Measurements from ENCODE around the gene WDR70. TPM values are rescaled to one million over a fixed set of nuclear protein-coding genes. Genes with fewer than 3 reads are reported as not detected.

Gene WDR70
- total and polyA plus RNA-seq, 9 donors, result 20.9 to 36.5 (median 31.4) TPM

DNA sequence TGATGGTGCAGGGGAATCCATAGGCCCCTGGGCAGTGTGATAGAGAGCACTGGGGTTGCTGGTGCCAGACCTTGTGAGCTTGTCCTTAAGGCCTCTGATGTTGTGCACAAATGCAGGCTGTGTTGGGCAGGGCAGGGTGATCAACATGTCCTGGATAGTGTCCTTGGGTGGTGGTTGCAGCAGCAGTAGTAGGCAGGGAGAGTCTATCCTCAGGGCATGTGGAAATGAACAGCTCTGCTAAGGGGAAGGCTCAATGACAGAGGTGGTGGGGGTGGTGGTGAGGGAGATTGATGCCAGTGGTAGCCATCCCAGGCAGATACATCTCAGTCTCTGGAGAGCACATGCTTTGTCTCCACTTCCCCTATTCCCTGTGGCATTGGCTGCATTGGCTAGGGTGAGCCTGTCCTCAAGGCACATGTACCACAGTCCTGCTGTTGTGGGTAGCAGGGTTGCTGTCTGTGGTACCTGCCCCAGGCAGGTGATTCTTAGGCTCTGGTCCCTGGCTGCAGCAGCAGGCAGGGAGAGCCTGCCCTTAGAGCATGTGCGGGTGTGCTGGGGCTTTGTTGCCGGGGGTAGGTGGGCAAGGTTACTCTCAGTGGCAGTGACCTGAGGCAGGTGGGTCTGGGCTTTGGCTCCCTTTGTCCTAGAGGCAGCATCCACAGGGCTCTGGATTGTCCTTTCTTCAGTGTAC lies 111.1 kb downstream of the WDR70 start:
- TF ChIP-seq, protein P1, sequence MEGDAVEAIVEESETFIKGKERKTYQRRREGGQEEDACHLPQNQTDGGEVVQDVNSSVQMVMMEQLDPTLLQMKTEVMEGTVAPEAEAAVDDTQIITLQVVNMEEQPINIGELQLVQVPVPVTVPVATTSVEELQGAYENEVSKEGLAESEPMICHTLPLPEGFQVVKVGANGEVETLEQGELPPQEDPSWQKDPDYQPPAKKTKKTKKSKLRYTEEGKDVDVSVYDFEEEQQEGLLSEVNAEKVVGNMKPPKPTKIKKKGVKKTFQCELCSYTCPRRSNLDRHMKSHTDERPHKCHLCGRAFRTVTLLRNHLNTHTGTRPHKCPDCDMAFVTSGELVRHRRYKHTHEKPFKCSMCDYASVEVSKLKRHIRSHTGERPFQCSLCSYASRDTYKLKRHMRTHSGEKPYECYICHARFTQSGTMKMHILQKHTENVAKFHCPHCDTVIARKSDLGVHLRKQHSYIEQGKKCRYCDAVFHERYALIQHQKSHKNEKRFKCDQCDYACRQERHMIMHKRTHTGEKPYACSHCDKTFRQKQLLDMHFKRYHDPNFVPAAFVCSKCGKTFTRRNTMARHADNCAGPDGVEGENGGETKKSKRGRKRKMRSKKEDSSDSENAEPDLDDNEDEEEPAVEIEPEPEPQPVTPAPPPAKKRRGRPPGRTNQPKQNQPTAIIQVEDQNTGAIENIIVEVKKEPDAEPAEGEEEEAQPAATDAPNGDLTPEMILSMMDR (IDR thresholded peaks at IDR 0.05), result no peak
- TF ChIP-seq POLR2A (IDR thresholded peaks at IDR 0.05) (no peak), EP300 (IDR thresholded peaks at IDR 0.05) (no peak)
- 94 to 100% (median 100%) methylated on average over 2 of the region's 2 CpGs for WGBS, 3 donors
- intact Hi-C loops (cut with DNase I), result no loop called here

DNA sequence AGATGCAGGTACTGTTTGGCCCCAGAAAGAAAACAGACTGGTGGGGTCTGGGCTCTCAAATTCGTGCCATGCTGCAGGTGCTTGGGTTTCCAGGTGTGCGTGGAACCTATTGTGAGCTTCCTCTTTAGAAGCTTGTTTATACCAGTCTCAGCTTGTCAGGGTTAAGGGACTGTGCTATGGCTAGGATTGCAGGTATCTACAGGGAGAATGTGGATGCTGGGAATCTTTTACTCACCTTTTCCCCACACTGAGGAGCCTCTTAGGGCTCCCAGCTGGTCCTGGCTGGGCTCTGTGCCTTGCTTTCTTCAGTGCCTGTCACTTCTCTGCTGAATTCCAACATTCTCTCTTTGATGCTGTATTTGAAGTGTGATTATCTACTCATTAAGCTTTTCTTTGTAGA lies 111.8 kb downstream of the WDR70 start:
- H3K27ac ChIP-seq, result no peak overlapping the region
- H3K27me3 ChIP-seq, result no peaks in the 10 kb centered on the region
- H3K4me1 ChIP-seq (ENCODE audit: insufficient read depth), result no peaks in the 10 kb centered on the region
- 92 to 98% (median 94%) methylated on average over 2 of the region's 2 CpGs for WGBS, 3 donors
- TF ChIP-seq POLR2A (IDR thresholded peaks at IDR 0.05), result no peak
- no peak for TF ChIP-seq EP300 (IDR thresholded peaks at IDR 0.05)
- TF ChIP-seq, protein P1 (IDR thresholded peaks at IDR 0.05), result no peak
- intact Hi-C loops (cut with DNase I), result no loop called here
- DNase-seq, result no peak
- peaks cover 0 to 3% of the 10 kb centered on the region in 2 donors for H3K9me3 ChIP-seq
- no peaks in the 10 kb centered on the region for H3K36me3 ChIP-seq
- no peak overlapping the region for H3K4me3 ChIP-seq

More for the DNA sequence above, 111.1 kb downstream of the WDR70 start:
- Histone ChIP-seq H3K4me3 (no peak overlapping the region), H3K9me3 (peaks cover 0 to 3% of the 10 kb centered on the region in 2 donors), H3K27me3 (no peaks in the 10 kb centered on the region), H3K27ac (no peak overlapping the region), H3K36me3 (no peaks in the 10 kb centered on the region), H3K4me1 (ENCODE audit: insufficient read depth) (no peaks in the 10 kb centered on the region)
- no peak for DNase-seq

DNA sequence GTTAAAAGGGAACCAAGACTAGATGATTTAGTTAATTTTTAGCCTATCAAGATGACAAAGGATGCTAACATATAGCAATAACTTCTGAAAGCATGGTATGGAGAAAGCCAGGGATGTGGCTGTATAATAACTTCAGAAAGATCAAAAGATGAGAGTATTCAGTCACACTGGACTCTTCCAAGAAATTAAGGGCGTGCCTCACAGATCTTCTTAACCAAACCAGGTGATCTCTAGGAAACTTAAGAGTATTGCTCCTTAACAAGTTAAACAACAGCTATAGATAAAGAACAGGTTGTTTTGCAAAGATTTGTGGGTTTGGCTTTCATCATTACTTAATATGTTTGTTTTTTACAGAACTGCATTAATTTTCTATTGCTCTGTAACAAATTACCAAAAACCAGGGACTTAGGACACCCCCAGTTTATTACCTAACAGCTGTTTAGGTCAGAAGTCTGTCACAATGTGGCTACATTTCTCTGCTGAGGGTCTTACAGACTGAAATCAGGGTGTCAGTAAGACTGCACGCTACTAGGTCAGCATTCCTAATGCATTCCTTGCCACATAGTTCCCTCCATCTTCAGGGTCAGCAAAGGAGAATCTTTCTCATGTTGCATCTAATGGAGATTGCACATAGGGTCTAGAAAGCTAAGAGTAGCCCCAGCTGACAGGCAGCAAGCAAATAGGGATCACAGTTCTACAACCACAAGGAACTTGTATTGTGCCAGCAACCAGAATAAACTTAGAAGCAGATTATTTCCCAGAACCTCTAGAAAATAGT lies 113.8 kb downstream of the WDR70 start:
- intact Hi-C loops (cut with DNase I), result no loop called here
- TF ChIP-seq POLR2A (IDR thresholded peaks at IDR 0.05) (no peak), EP300 (IDR thresholded peaks at IDR 0.05) (no peak)
- TF ChIP-seq, protein P1 (IDR thresholded peaks at IDR 0.05), result no peak
- H3K27me3 ChIP-seq, result no peaks in the 10 kb centered on the region
- WGBS, 3 donors, result 91 to 94% (median 93%) methylated on average over 2 of the region's 2 CpGs
- DNase-seq, result no peak
- H3K4me3 ChIP-seq, result no peak overlapping the region
- H3K9me3 ChIP-seq, result no peaks in the 10 kb centered on the region
- no peaks in the 10 kb centered on the region for H3K36me3 ChIP-seq
- H3K27ac ChIP-seq, result no peak overlapping the region
- no peaks in the 10 kb centered on the region for H3K4me1 ChIP-seq (ENCODE audit: insufficient read depth)

DNA sequence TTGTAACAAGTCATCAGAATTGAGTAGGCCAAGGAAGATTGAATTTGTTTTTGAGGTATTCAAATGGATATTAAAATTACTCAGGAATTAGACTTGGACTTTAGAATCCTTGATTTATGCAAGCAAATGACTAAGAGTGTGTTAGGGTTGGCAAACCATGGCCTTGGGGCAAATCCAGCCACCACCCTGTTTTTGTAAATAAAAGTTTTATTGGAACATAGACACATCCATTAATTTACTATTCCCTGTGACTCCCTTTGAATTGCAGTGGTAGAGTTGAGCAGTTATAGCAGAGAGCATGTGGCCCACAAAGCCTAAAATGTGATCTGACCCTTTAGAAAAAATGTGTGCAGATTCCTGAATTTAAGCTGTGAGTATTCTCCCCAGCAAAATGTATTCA lies 115.6 kb downstream of the WDR70 start:
- H3K4me1 ChIP-seq (ENCODE audit: insufficient read depth), result no peaks in the 10 kb centered on the region
- H3K4me3 ChIP-seq, result no peak overlapping the region
- TF ChIP-seq POLR2A (IDR thresholded peaks at IDR 0.05) (no peak), EP300 (IDR thresholded peaks at IDR 0.05) (no peak)
- TF ChIP-seq, protein P1 (IDR thresholded peaks at IDR 0.05), result no peak
- H3K9me3 ChIP-seq, result no peaks in the 10 kb centered on the region
- DNase-seq, result no peak
- intact Hi-C loops (cut with DNase I), result no loop called here
- H3K36me3 ChIP-seq, result no peaks in the 10 kb centered on the region
- no peak overlapping the region for H3K27ac ChIP-seq
- no peaks in the 10 kb centered on the region for H3K27me3 ChIP-seq

Measured in ovary (tissue), 9 donors.